B cell (primary cell): Measurements from ENCODE around the gene TPSAB1. TPM values are rescaled to one million over a fixed set of nuclear protein-coding genes. Genes with fewer than 3 reads are reported as not detected.

Experiments
- ATAC-seq: fragments of 200-7000 bp; cut with Tn5 transposase; one replicate; pipeline ENCODE4 v1.10.0; 2021; ENCODE audit warnings: low read depth, mild to moderate bottlenecking, moderate number of reproducible peaks, moderate library complexity
- CTCF ChIA-PET: fragments of 350-600 bp; sonication (Branson Sonifier 250); formaldehyde crosslinking; loops from one replicate; lab custom pipeline; 2021; ENCODE audit warnings: antibody characterized with exemption, inconsistent platforms; lab: Charles Lee
- POLR2A ChIA-PET: fragments of 350-600 bp; sonication (Branson Sonifier 250); formaldehyde crosslinking; loops from one replicate; lab custom pipeline; 2021; ENCODE audit warnings: antibody characterized with exemption; lab: Charles Lee
- DNase-seq: peaks from one replicate; pipeline ENCODE4 v3.0.0; 2013
- H2AFZ ChIP-seq: 2 replicates; pipeline ENCODE4 v1.6.1; 2012; ENCODE audit warnings: mild to moderate bottlenecking, low read depth, low read length; ENCODE audit not compliant: insufficient read depth, poor library complexity, severe bottlenecking
- H3K27ac ChIP-seq, 2 donors: 1 replicate in 1 of 2; 2 replicates in 1 of 2; pipeline ENCODE4 v1.5.1; 2012 to 2013; ENCODE audit warnings: low read length in 2 of 2, mild to moderate bottlenecking in 2 of 2, moderate library complexity in 1 of 2
- H3K27me3 ChIP-seq, 4 experiments: fragments of 200-600 bp in 1 of 4; sonication (generic) in 1 of 4; replicated peaks in 1 of 4; 1 replicate in 2 of 4; 2 replicates in 2 of 4; pipeline versions ENCODE4 v1.6.1 to v1.7.0; 2013 to 2016; ENCODE audit warnings: low read length in 3 of 4, mild to moderate bottlenecking in 2 of 4, mixed read lengths in 1 of 4, moderate library complexity in 1 of 4; ENCODE audit not compliant: insufficient read depth in 4 of 4, control insufficient read depth in 3 of 4; ENCODE audit errors: control extremely low read depth in 1 of 4
- H3K36me3 ChIP-seq, 2 experiments: replicated peaks in 1 of 2; 1 replicate in 1 of 2; 2 replicates in 1 of 2; pipeline versions ENCODE4 v1.6.1 to v1.7.1; 2013; ENCODE audit warnings: low read length in 1 of 2; ENCODE audit not compliant: insufficient read depth in 2 of 2, control insufficient read depth in 1 of 2; ENCODE audit errors: control extremely low read depth in 1 of 2, extremely low read depth in 1 of 2
- H3K4me1 ChIP-seq, 2 donors: fragments of 200-600 bp in 1 of 2; sonication (generic) in 1 of 2; 1 replicate in 1 of 2; 2 replicates in 1 of 2; pipeline versions ENCODE4 v1.5.1 to v1.6.1; 2013 to 2017; ENCODE audit warnings: low read length in 2 of 2; ENCODE audit not compliant: control insufficient read depth in 2 of 2, insufficient read depth in 2 of 2
- H3K4me2 ChIP-seq: replicated peaks from 2 replicates; pipeline ENCODE3; 2012; ENCODE audit warnings: mild to moderate bottlenecking, low read depth, low read length; ENCODE audit not compliant: poor library complexity, severe bottlenecking
- H3K4me3 ChIP-seq, 5 experiments: fragments of 200-600 bp in 1 of 5; sonication (generic) in 1 of 5; 1 replicate in 3 of 5; 2 replicates in 2 of 5; pipeline versions ENCODE4 v1.5.1 to v1.7.0; 2011 to 2016; ENCODE audit warnings: low read length in 4 of 5, mild to moderate bottlenecking in 4 of 5, low read depth in 2 of 5, control low read depth in 1 of 5, moderate library complexity in 1 of 5; ENCODE audit not compliant: insufficient read depth in 1 of 5; ENCODE audit errors: control extremely low read depth in 1 of 5, extremely low read depth in 1 of 5
- H3K79me2 ChIP-seq: fragments of 200-600 bp; sonication (generic); one replicate; pipeline ENCODE4 v1.6.0; 2016; ENCODE audit warnings: low read length; ENCODE audit not compliant: control insufficient read depth, insufficient read depth
- H3K9ac ChIP-seq: fragments of 200-600 bp; sonication (generic); 2 replicates; pipeline ENCODE4 v1.6.1; 2017; ENCODE audit warnings: mild to moderate bottlenecking, low read length, moderate library complexity
- H3K9me3 ChIP-seq, 3 donors: one replicate each; pipeline versions ENCODE4 v1.6.1 to v1.7.1; 2013; ENCODE audit warnings: low read length in 2 of 3; ENCODE audit not compliant: control insufficient read depth in 2 of 3, insufficient read depth in 1 of 3; ENCODE audit errors: control extremely low read depth in 1 of 3
- H4K20me1 ChIP-seq: 2 replicates; pipeline ENCODE4 v1.6.0; 2012; ENCODE audit warnings: mild to moderate bottlenecking, low read length; ENCODE audit not compliant: insufficient read depth, control insufficient read depth, poor library complexity, severe bottlenecking
- H3K27ac Mint-ChIP-seq: one replicate; pipeline ENCODE4 v1.8.0; 2021; ENCODE audit warnings: mixed read lengths
- H3K27me3 Mint-ChIP-seq: one replicate; pipeline ENCODE4 v1.8.0; 2021; ENCODE audit warnings: mixed read lengths
- H3K4me1 Mint-ChIP-seq: one replicate; pipeline ENCODE4 v1.8.0; 2021; ENCODE audit warnings: mixed read lengths
- H3K4me3 Mint-ChIP-seq: one replicate; pipeline ENCODE4 v1.8.0; 2021; ENCODE audit warnings: mixed read lengths
- H3K9me3 Mint-ChIP-seq: one replicate; pipeline ENCODE4 v1.8.0; 2022; ENCODE audit warnings: mixed read lengths; ENCODE audit not compliant: insufficient read depth
- EZH2 ChIP-seq: IDR thresholded peaks from 2 replicates; pipeline ENCODE4 v1.6.1; 2012; ENCODE audit warnings: borderline replicate concordance, low read depth, mild to moderate bottlenecking, moderate library complexity, low read length; ENCODE audit not compliant: insufficient read depth, poor library complexity, severe bottlenecking
- WGBS: methylation state at CpG from one replicate; pipeline ENCODE4 v1.1.5; 2013; ENCODE audit warnings: missing lambda C conversion rate; ENCODE audit not compliant: insufficient coverage; 5-methylcytosine and 5-hydroxymethylcytosine counted together
- intact Hi-C: fragments of 100-400 bp; cut with micrococcal nuclease; formaldehyde crosslinking; loops from one replicate; pipeline ENCODE4 v1.10.0; 2022
- polyA plus RNA-seq: library from polyadenylated mRNA; depleted of rRNA; stranded (reverse); fragments of >200 nt; gene quantifications from 2 replicates; pipeline ENCODE4 v1.2.3, GENCODE V29; 2012
- total RNA-seq, 2 donors: library from RNA; stranded (reverse); fragments of 120-200 nt in 1 of 2; gene quantifications; 1 replicate in 1 of 2; 2 replicates in 1 of 2; pipeline versions ENCODE4 v1.2.3 to v1.2.4, GENCODE V29; 2013 to 2022
- TF ChIP-seq, protein P1 (sequence below): fragments of 200-600 bp; IDR thresholded peaks from one replicate; pipeline ENCODE4 v1.8.0; 2022; ENCODE audit warnings: antibody characterized with exemption, mild to moderate bottlenecking

TPSAB1 gene
- total and polyA plus RNA-seq, 2 donors (not counting 1 experiment from before 2014, with no cell fraction given): not detected

DNA sequence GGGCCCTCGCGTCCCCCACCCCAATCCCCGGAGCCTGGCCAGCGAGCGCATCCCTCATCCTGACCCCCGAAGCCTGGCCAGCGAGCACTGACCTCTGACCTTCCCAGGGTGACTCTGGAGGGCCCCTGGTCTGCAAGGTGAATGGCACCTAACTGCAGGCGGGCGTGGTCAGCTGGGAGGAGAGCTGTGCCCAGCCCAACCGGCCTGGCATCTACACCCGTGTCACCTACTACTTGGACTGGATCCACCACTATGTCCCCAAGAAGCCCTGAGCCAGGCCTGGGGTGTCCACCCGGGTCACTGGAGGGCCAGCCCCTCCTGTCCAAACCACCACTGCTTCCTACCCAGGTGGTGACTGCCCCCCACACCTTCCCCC is 17.7 kb downstream of the TPSAB1 start:
- Histone ChIP-seq H3K4me1 (peaks cover 6 to 8% of the 10 kb centered on the region in 2 donors), H3K36me3 (no peaks in the 10 kb centered on the region), H4K20me1 (no peaks in the 10 kb centered on the region), H3K79me2 (no peaks in the 10 kb centered on the region), H2AFZ (no peak overlapping the region), H3K9me3 (peaks cover 0 to 7% (median 0%) of the 10 kb centered on the region in 3 donors), H3K27me3 (peaks cover 0 to 57% (median 11%) of the 10 kb centered on the region in 4 experiments), H3K4me2 (no peak overlapping the region), H3K4me3 (no peak overlapping the region), H3K9ac (no peak overlapping the region), H3K27ac (no peak overlapping the region)
- Mint-ChIP-seq H3K4me1 (peaks cover 4% of the 10 kb centered on the region), H3K27ac (no peak overlapping the region), H3K27me3 (peaks cover 21% of the 10 kb centered on the region), H3K4me3 (no peak overlapping the region), H3K9me3 (no peaks in the 10 kb centered on the region)
- ChIA-PET CTCF (no interaction called here), POLR2A (no interaction called here)
- no peak for TF ChIP-seq EZH2
- TF ChIP-seq, protein P1, sequence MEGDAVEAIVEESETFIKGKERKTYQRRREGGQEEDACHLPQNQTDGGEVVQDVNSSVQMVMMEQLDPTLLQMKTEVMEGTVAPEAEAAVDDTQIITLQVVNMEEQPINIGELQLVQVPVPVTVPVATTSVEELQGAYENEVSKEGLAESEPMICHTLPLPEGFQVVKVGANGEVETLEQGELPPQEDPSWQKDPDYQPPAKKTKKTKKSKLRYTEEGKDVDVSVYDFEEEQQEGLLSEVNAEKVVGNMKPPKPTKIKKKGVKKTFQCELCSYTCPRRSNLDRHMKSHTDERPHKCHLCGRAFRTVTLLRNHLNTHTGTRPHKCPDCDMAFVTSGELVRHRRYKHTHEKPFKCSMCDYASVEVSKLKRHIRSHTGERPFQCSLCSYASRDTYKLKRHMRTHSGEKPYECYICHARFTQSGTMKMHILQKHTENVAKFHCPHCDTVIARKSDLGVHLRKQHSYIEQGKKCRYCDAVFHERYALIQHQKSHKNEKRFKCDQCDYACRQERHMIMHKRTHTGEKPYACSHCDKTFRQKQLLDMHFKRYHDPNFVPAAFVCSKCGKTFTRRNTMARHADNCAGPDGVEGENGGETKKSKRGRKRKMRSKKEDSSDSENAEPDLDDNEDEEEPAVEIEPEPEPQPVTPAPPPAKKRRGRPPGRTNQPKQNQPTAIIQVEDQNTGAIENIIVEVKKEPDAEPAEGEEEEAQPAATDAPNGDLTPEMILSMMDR: no peak
- ATAC-seq (no peak), DNase-seq (no peak)
- 74% methylated on average over 11 of the region's 12 CpGs for WGBS
- intact Hi-C loops: no loop called here

DNA sequence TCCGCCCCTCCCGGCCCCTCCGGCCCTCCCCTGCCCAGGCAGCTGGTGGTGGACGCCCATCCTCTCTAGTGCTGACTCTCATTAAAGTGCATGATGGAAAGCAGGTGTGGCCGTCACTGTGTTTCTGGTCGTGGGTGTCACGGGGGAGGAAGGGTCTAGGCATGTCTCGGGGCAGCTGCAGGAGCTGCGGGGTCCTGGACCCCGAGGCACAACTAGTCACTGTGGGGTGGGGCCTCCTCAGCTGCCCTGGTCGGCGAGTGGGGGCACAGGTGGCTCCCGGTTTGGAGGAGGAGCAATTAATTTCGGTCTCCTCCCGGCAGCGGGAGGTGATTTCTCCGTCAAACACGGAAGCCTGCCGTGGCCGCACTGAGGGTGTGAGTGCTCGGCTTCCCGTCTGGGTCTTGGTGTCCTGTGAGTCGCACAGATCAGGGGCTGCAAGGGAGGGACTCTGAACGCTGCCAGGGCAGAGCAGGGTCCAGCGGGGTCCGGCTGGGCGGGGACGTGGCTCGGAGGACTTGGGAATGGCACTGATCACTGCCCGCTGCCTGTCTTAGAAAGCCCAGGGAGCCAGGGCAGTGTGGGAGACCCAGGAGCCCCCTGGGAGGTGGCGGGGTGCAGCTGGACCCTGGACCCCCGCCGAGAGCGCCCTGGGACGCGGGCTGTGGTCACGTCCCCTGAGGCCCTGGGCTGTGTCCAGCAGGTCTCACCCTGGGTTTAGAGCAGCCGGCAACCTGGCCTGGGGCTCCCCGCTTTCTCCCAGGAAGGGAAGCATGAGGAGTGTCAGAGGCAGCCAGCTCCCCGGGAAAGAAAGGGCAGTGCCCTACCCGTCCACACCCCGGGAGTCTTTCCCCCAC is 18.6 kb downstream of the TPSAB1 start:
- H3K27ac Mint-ChIP-seq: no peak overlapping the region

More for the DNA sequence above, 18.6 kb downstream of the TPSAB1 start:
- Mint-ChIP-seq H3K4me1 (peaks cover 4% of the 10 kb centered on the region), H3K4me3 (peak overlapping the region; percentile 49), H3K9me3 (no peaks in the 10 kb centered on the region), H3K27me3 (peaks cover 21% of the 10 kb centered on the region)
- Histone ChIP-seq H3K27me3 (peaks cover 0 to 62% (median 12%) of the 10 kb centered on the region in 4 experiments), H3K9me3 (peaks cover 0 to 7% (median 0%) of the 10 kb centered on the region in 3 donors), H3K4me2 (peak overlapping the region; percentile 51), H3K9ac (no peak overlapping the region), H3K36me3 (no peaks in the 10 kb centered on the region), H3K27ac (no peak overlapping the region), H4K20me1 (no peaks in the 10 kb centered on the region), H3K79me2 (no peaks in the 10 kb centered on the region), H3K4me1 (peaks cover 6 to 8% of the 10 kb centered on the region in 2 donors), H3K4me3 (no peak overlapping the region), H2AFZ (peak overlapping the region; percentile 33)
- peak; percentile 10 for ATAC-seq
- POLR2A ChIA-PET: no interaction called here
- DNase-seq: no peak
- 26% methylated on average over 39 of the region's 42 CpGs for WGBS
- intact Hi-C loops: no loop called here
- TF ChIP-seq EZH2: no peak
- TF ChIP-seq, protein P1: no peak
- CTCF ChIA-PET: no interaction called here
